Neural cell (in vitro differentiated cells): ENCODE data around the gene PIK3R1.

Experiments
- EP300 ChIP-seq: fragments of 450-650 bp; conservative IDR thresholded peaks from 2 replicates; pipeline ENCODE4 v1.6.1; 2014; ENCODE audit warnings: antibody characterized with exemption, mild to moderate bottlenecking, moderate library complexity; ENCODE audit not compliant: poor library complexity, severe bottlenecking
- EZH2 ChIP-seq: fragments of 200-600, 300-800 bp; shearing (Covaris generic), sonication (generic); IDR thresholded peaks from 2 replicates; pipeline ENCODE4 v1.6.1; 2014; ENCODE audit warnings: antibody characterized with exemption, low read length, borderline replicate concordance, mild to moderate bottlenecking; ENCODE audit not compliant: insufficient read depth, poor library complexity, severe bottlenecking
- SMC3 ChIP-seq: fragments of 450-650 bp; conservative IDR thresholded peaks from 2 replicates; pipeline ENCODE4 v1.6.1; 2014; ENCODE audit warnings: antibody characterized with exemption, mild to moderate bottlenecking, moderate library complexity; ENCODE audit not compliant: poor library complexity
- TF ChIP-seq, protein P1 (sequence below): fragments of 450-650 bp; IDR thresholded peaks from 2 replicates; pipeline ENCODE4 v1.5.1; 2014; ENCODE audit warnings: antibody characterized with exemption, mild to moderate bottlenecking, moderate library complexity; ENCODE audit not compliant: poor library complexity, severe bottlenecking
- TF ChIP-seq, protein P2 (sequence below): IDR thresholded peaks from 2 replicates; pipeline ENCODE4 v1.6.1; 2012; ENCODE audit warnings: borderline replicate concordance

DNA sequence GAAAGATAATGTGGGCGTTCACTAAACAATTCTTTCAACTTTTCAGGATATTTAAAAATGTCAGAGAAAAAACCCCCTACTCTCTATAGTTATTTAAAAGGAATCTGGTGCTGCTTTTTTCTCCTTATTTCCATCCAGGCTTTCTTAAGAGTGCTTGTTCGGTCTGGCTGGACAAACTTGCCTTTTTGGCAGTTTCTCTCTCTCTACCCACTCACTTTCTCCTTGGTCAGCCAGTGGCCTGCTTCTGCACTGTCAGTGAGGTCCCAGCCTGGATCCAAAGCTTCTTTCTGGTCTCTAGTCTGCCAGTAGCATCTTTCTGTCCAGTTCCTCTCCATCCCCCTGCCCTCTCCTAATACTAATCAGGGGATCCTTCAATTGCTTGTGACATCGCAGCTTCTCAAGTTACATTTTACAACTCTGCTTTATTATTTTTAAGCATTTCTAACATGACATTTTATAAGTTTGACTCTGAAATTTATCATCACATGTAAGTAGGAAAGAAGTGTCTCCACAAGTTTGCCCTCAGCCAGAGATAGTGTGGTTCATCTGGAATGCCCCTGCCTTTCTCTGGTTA is 50.4 kb downstream of the PIK3R1 start:
- TF ChIP-seq, protein P1, sequence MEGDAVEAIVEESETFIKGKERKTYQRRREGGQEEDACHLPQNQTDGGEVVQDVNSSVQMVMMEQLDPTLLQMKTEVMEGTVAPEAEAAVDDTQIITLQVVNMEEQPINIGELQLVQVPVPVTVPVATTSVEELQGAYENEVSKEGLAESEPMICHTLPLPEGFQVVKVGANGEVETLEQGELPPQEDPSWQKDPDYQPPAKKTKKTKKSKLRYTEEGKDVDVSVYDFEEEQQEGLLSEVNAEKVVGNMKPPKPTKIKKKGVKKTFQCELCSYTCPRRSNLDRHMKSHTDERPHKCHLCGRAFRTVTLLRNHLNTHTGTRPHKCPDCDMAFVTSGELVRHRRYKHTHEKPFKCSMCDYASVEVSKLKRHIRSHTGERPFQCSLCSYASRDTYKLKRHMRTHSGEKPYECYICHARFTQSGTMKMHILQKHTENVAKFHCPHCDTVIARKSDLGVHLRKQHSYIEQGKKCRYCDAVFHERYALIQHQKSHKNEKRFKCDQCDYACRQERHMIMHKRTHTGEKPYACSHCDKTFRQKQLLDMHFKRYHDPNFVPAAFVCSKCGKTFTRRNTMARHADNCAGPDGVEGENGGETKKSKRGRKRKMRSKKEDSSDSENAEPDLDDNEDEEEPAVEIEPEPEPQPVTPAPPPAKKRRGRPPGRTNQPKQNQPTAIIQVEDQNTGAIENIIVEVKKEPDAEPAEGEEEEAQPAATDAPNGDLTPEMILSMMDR: no peak
- TF ChIP-seq EP300 (no peak), EZH2 (no peak), SMC3 (no peak)
- TF ChIP-seq, protein P2, sequence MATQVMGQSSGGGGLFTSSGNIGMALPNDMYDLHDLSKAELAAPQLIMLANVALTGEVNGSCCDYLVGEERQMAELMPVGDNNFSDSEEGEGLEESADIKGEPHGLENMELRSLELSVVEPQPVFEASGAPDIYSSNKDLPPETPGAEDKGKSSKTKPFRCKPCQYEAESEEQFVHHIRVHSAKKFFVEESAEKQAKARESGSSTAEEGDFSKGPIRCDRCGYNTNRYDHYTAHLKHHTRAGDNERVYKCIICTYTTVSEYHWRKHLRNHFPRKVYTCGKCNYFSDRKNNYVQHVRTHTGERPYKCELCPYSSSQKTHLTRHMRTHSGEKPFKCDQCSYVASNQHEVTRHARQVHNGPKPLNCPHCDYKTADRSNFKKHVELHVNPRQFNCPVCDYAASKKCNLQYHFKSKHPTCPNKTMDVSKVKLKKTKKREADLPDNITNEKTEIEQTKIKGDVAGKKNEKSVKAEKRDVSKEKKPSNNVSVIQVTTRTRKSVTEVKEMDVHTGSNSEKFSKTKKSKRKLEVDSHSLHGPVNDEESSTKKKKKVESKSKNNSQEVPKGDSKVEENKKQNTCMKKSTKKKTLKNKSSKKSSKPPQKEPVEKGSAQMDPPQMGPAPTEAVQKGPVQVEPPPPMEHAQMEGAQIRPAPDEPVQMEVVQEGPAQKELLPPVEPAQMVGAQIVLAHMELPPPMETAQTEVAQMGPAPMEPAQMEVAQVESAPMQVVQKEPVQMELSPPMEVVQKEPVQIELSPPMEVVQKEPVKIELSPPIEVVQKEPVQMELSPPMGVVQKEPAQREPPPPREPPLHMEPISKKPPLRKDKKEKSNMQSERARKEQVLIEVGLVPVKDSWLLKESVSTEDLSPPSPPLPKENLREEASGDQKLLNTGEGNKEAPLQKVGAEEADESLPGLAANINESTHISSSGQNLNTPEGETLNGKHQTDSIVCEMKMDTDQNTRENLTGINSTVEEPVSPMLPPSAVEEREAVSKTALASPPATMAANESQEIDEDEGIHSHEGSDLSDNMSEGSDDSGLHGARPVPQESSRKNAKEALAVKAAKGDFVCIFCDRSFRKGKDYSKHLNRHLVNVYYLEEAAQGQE: no peak
